ENCODE data around the gene PCCB.
A peak's percentile ranks its signal among the peaks of the same experiment; 100 is the strongest.
"Not testable (repeated sequence)": the region's sequence is repeated elsewhere in the genome, so short reads cannot be mapped to it uniquely, and the experiment has no call there.

The PCCB gene

GRCh38 chr3:136353461-136353860 is 103.3 kb downstream of the PCCB start:
- TF ChIP-seq, protein P1, sequence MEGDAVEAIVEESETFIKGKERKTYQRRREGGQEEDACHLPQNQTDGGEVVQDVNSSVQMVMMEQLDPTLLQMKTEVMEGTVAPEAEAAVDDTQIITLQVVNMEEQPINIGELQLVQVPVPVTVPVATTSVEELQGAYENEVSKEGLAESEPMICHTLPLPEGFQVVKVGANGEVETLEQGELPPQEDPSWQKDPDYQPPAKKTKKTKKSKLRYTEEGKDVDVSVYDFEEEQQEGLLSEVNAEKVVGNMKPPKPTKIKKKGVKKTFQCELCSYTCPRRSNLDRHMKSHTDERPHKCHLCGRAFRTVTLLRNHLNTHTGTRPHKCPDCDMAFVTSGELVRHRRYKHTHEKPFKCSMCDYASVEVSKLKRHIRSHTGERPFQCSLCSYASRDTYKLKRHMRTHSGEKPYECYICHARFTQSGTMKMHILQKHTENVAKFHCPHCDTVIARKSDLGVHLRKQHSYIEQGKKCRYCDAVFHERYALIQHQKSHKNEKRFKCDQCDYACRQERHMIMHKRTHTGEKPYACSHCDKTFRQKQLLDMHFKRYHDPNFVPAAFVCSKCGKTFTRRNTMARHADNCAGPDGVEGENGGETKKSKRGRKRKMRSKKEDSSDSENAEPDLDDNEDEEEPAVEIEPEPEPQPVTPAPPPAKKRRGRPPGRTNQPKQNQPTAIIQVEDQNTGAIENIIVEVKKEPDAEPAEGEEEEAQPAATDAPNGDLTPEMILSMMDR (IDR thresholded peaks at IDR 0.05; ENCODE audit: extremely low read depth, insufficient read depth, missing control alignments) = no peak
- peak; percentile 40 for DNase-seq (ENCODE audit: low spot score)
- in situ Hi-C loops (cut with MboI; ENCODE audit: low pct_unique_long_range_greater_than_20kb, low sequenced_read_pairs, unreplicated experiment) = no loop called here

- in situ Hi-C loops (cut with MboI; ENCODE audit: low pct_unique_long_range_greater_than_20kb, low sequenced_read_pairs, unreplicated experiment) = no loop called here
- TF ChIP-seq, protein P1 (IDR thresholded peaks at IDR 0.05; ENCODE audit: extremely low read depth, insufficient read depth, missing control alignments) = no peak
- DNase-seq (ENCODE audit: low spot score) = no peak
These were observed 116.1 kb downstream of the PCCB start for GRCh38 chr3:136366289-136366688.

DNA sequence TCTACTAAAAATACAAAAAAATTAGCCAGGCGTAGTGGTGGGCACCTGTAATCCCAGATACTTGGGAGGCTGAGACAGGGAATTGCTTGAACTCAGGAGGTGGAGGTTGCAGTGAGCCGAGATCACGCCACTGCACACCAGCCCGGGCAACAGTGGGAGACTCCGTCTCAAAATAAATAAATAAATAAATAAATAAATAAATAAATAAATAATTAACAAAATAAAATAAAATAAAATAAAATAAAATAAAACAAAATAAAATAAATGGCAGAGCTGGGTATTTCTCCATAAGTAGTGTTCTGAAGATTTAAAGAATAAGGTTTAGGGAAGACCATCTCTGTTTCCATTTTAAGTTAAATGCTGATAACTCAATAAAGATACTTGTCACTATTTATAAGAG is 125.7 kb downstream of the PCCB start:
- not testable (repeated sequence) for DNase-seq (ENCODE audit: low spot score)
- in situ Hi-C loops (cut with MboI; ENCODE audit: low pct_unique_long_range_greater_than_20kb, low sequenced_read_pairs, unreplicated experiment) = loop anchor here (25.0 kb wide), 2 partner anchors 362 to 637 kb away; no protein-coding TSS in a partner anchor

DNA sequence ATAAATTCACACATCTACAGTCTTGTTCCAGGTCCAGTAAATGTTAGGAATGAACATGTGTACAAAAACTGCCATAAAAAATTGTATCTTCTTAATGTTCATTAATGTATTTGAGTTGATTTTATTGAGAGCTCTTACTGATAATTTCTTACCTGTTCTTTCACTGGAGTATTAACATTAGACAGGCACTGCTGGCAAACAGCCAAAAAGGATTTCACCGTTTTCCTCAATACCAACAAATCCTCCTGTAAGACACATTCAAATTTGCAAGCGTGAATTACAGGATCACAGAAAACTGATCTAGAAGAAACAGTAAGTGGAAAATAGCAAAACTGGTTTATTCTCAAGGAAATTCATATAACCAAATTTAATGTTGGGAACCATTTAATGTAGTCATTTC is 127.4 kb downstream of the PCCB start:
- in situ Hi-C loops (cut with MboI; ENCODE audit: low pct_unique_long_range_greater_than_20kb, low sequenced_read_pairs, unreplicated experiment) = loop anchor here (25.0 kb wide), 2 partner anchors 360 to 635 kb away; no protein-coding TSS in a partner anchor
- TF ChIP-seq, protein P1 (IDR thresholded peaks at IDR 0.05; ENCODE audit: extremely low read depth, insufficient read depth, missing control alignments) = no peak
- no peak for DNase-seq (ENCODE audit: low spot score)

DNA sequence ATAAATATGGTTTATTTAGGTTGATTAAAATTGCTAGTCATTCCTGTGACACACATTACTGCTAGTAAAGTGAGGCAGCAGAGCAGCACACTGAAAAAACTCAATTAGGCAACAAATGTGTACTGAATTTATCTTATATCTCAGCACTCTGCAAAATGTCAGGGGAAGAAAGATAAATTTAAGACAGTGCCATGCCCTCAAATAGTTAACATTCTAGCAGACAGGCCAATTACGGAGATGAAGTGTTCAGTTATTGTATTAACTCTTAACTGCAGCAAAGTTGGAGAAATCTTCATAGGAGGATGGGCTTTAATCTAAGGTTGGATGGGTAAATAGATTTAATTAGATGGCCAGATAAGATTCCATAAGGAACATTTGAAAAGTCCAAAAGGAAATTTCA is 127.9 kb downstream of the PCCB start:
- in situ Hi-C loops (cut with MboI; ENCODE audit: low pct_unique_long_range_greater_than_20kb, low sequenced_read_pairs, unreplicated experiment) = loop anchor here (25.0 kb wide), 2 partner anchors 359 to 634 kb away; no protein-coding TSS in a partner anchor
- TF ChIP-seq, protein P1 (IDR thresholded peaks at IDR 0.05; ENCODE audit: extremely low read depth, insufficient read depth, missing control alignments) = no peak

More for the DNA sequence above, 127.9 kb downstream of the PCCB start:
- no peak for DNase-seq (ENCODE audit: low spot score)
